HEK293 (cell line): Measurements from ENCODE around the gene MLH3.

Experiments
- FEZF1 ChIP-seq: fragments of 450-650 bp; formaldehyde crosslinking; IDR thresholded peaks from 2 replicates; pipeline ENCODE4 v1.5.1; 2016; ENCODE audit warnings: missing biosample characterization, missing genetic modification characterization
- OVOL3 ChIP-seq: fragments of 450-650 bp; formaldehyde crosslinking; IDR thresholded peaks from 2 replicates; pipeline ENCODE4 v1.5.1; 2016; ENCODE audit warnings: missing biosample characterization, missing genetic modification characterization
- ZBTB17 ChIP-seq: fragments of 450-650 bp; formaldehyde crosslinking; IDR thresholded peaks from 2 replicates; pipeline ENCODE4 v1.5.1; 2016; ENCODE audit warnings: missing biosample characterization, missing genetic modification characterization
- ZBTB21 ChIP-seq: fragments of 450-650 bp; formaldehyde crosslinking; IDR thresholded peaks from 2 replicates; pipeline ENCODE4 v1.5.1; 2017; ENCODE audit warnings: missing biosample characterization, missing genetic modification characterization
- ZBTB48 ChIP-seq: fragments of 450-650 bp; formaldehyde crosslinking; IDR thresholded peaks from 2 replicates; pipeline ENCODE4 v1.5.1; 2016; ENCODE audit warnings: missing biosample characterization, missing genetic modification characterization
- ZBTB8A ChIP-seq: fragments of 450-650 bp; formaldehyde crosslinking; IDR thresholded peaks from 2 replicates; pipeline ENCODE4 v1.5.1; 2016; ENCODE audit warnings: missing biosample characterization, missing genetic modification characterization
- ZEB2 ChIP-seq: fragments of 450-650 bp; formaldehyde crosslinking; IDR thresholded peaks from 2 replicates; pipeline ENCODE4 v1.5.1; 2016; ENCODE audit warnings: missing biosample characterization, missing genetic modification characterization
- ZFHX2 ChIP-seq: fragments of 450-650 bp; formaldehyde crosslinking; conservative IDR thresholded peaks from 2 replicates; pipeline ENCODE4 v1.5.1; 2016; ENCODE audit warnings: missing biosample characterization, missing genetic modification characterization
- ZNF350 ChIP-seq: fragments of 450-650 bp; formaldehyde crosslinking; IDR thresholded peaks from 2 replicates; pipeline ENCODE4 v1.5.0; 2017; ENCODE audit warnings: missing biosample characterization, mild to moderate bottlenecking, missing genetic modification characterization
- ZNF404 ChIP-seq: fragments of 450-650 bp; formaldehyde crosslinking; IDR thresholded peaks from 2 replicates; pipeline ENCODE4 v1.5.1; 2017; ENCODE audit warnings: missing biosample characterization, missing genetic modification characterization
- ZNF433 ChIP-seq: fragments of 450-650 bp; formaldehyde crosslinking; IDR thresholded peaks from 2 replicates; pipeline ENCODE4 v1.5.1; 2016; ENCODE audit warnings: missing biosample characterization, missing genetic modification characterization, low read depth
- ZNF48 ChIP-seq: fragments of 450-650 bp; formaldehyde crosslinking; IDR thresholded peaks from 2 replicates; pipeline ENCODE4 v1.5.1; 2016; ENCODE audit warnings: missing biosample characterization, missing genetic modification characterization
- ZNF600 ChIP-seq: fragments of 450-650 bp; formaldehyde crosslinking; IDR thresholded peaks from 2 replicates; pipeline ENCODE4 v1.5.1; 2016; ENCODE audit warnings: missing biosample characterization, missing genetic modification characterization
- ZNF629 ChIP-seq: fragments of 450-650 bp; formaldehyde crosslinking; IDR thresholded peaks from 2 replicates; pipeline ENCODE4 v1.5.1; 2017; ENCODE audit warnings: missing biosample characterization, missing genetic modification characterization
- ZNF660 ChIP-seq: fragments of 450-650 bp; IDR thresholded peaks from 2 replicates; pipeline ENCODE4 v1.5.1; 2018; ENCODE audit warnings: missing biosample characterization, mild to moderate bottlenecking, missing genetic modification characterization
- ZNF664 ChIP-seq: fragments of 450-650 bp; formaldehyde crosslinking; IDR thresholded peaks from 2 replicates; pipeline ENCODE4 v1.5.1; 2016; ENCODE audit warnings: missing biosample characterization, missing genetic modification characterization
- ZNF768 ChIP-seq: fragments of 450-650 bp; formaldehyde crosslinking; IDR thresholded peaks from 2 replicates; pipeline ENCODE4 v1.5.1; 2018; ENCODE audit warnings: missing biosample characterization, mild to moderate bottlenecking, missing genetic modification characterization
- ZNF791 ChIP-seq: fragments of 450-650 bp; formaldehyde crosslinking; IDR thresholded peaks from 2 replicates; pipeline ENCODE4 v1.5.1; 2016; ENCODE audit warnings: missing biosample characterization, missing genetic modification characterization
- TF ChIP-seq, protein P1 (sequence below): fragments of 450-650 bp; formaldehyde crosslinking; IDR thresholded peaks from 2 replicates; pipeline ENCODE4 v1.5.1; 2016; ENCODE audit warnings: missing biosample characterization, missing genetic modification characterization
- TF ChIP-seq, protein P2 (sequence below): fragments of 450-650 bp; formaldehyde crosslinking; IDR thresholded peaks from 2 replicates; pipeline ENCODE4 v1.5.1; 2016; ENCODE audit warnings: missing biosample characterization, missing genetic modification characterization
- TF ChIP-seq, protein P3 (sequence below): fragments of 450-650 bp; formaldehyde crosslinking; conservative IDR thresholded peaks from 2 replicates; pipeline ENCODE4 v1.5.1; 2016; ENCODE audit warnings: low read depth, missing biosample characterization, missing genetic modification characterization
- TF ChIP-seq, protein P4 (sequence below): fragments of 450-650 bp; IDR thresholded peaks from 2 replicates; pipeline ENCODE4 v1.5.1; 2018; ENCODE audit warnings: missing biosample characterization, mild to moderate bottlenecking, missing genetic modification characterization
- TF ChIP-seq, protein P5 (sequence below): fragments of 450-650 bp; IDR thresholded peaks from 2 replicates; pipeline ENCODE4 v1.5.1; 2018; ENCODE audit warnings: missing biosample characterization, missing genetic modification characterization
- TF ChIP-seq, protein P6 (sequence below): fragments of 450-650 bp; formaldehyde crosslinking; IDR thresholded peaks from 2 replicates; pipeline ENCODE4 v1.5.1; 2016; ENCODE audit warnings: missing biosample characterization, missing genetic modification characterization
- TF ChIP-seq, protein P7 (sequence below): fragments of 450-650 bp; formaldehyde crosslinking; optimal IDR thresholded peaks from 2 replicates; pipeline ENCODE3; 2016; ENCODE audit warnings: missing biosample characterization, mild to moderate bottlenecking, missing genetic modification characterization

Gene MLH3

DNA sequence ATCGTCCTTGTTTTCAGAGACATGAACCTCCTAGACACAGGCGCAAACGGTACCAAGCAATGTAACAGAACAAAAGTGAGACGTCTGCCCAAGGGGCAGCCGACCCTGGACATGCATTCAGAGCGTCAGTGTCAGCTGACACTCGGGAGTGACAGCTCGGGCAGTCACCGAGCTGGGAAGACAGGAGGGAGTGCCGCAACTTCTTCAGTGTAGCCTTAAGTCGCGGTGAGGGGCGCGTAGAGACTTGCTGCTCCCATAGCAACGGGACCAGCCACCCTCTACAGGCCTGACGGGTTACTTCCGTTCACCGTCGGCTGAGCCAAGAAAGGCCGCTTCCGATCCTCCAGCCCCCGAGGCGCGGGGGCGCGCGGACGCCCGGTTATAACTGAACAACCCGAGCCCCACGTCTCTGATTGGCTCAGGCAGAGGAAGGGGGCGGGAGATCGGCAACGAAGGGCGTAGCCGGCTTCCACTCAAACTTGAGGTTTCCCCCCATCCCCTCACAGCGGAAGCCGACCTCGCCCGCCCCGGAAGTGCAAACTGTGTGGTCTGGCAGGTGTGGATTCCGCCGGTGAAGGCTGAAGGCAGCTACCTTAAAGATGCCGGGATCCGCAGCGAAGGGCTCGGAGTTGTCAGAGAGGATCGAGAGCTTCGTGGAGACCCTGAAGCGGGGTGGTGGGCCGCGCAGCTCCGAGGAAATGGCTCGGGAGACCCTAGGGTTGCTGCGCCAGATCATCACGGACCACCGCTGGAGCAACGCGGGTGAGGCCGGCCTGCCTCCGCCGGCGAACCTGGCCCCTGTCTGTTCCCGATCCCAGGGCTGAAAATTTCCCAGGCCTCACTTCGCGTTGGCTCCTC is 48.6 kb downstream of the MLH3 start, which contains the start of gene EIF2B2 (continued):
- TF ChIP-seq, protein P1, sequence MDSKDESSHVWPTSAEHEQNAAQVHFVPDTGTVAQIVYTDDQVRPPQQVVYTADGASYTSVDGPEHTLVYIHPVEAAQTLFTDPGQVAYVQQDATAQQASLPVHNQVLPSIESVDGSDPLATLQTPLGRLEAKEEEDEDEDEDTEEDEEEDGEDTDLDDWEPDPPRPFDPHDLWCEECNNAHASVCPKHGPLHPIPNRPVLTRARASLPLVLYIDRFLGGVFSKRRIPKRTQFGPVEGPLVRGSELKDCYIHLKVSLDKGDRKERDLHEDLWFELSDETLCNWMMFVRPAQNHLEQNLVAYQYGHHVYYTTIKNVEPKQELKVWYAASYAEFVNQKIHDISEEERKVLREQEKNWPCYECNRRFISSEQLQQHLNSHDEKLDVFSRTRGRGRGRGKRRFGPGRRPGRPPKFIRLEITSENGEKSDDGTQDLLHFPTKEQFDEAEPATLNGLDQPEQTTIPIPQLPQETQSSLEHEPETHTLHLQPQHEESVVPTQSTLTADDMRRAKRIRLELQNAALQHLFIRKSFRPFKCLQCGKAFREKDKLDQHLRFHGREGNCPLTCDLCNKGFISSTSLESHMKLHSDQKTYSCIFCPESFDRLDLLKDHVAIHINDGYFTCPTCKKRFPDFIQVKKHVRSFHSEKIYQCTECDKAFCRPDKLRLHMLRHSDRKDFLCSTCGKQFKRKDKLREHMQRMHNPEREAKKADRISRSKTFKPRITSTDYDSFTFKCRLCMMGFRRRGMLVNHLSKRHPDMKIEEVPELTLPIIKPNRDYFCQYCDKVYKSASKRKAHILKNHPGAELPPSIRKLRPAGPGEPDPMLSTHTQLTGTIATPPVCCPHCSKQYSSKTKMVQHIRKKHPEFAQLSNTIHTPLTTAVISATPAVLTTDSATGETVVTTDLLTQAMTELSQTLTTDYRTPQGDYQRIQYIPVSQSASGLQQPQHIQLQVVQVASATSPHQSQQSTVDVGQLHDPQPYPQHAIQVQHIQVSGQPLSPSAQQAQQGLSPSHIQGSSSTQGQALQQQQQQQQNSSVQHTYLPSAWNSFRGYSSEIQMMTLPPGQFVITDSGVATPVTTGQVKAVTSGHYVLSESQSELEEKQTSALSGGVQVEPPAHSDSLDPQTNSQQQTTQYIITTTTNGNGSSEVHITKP (tag by site-specific recombination) = peak; percentile 75
- TF ChIP-seq ZNF768 = no peak
- TF ChIP-seq ZNF433 (tag by site-specific recombination) = no peak
- peak; percentile 42 for TF ChIP-seq ZNF629 (tag by site-specific recombination)
- peak; percentile 35; the same call in 1 of the 2 replicates for TF ChIP-seq FEZF1
- TF ChIP-seq, protein P2, sequence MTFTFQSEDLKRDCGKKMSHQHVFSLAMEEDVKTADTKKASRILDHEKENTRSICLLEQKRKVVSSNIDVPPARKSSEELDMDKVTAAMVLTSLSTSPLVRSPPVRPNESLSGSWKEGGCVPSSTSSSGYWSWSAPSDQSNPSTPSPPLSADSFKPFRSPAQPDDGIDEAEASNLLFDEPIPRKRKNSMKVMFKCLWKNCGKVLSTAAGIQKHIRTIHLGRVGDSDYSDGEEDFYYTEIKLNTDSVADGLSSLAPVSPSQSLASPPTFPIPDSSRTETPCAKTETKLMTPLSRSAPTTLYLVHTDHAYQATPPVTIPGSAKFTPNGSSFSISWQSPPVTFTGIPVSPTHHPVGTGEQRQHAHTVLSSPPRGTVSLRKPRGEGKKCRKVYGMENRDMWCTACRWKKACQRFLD (tag by site-specific recombination) = peak; percentile 25; the same call in 1 of the 2 replicates
- TF ChIP-seq, protein P3, sequence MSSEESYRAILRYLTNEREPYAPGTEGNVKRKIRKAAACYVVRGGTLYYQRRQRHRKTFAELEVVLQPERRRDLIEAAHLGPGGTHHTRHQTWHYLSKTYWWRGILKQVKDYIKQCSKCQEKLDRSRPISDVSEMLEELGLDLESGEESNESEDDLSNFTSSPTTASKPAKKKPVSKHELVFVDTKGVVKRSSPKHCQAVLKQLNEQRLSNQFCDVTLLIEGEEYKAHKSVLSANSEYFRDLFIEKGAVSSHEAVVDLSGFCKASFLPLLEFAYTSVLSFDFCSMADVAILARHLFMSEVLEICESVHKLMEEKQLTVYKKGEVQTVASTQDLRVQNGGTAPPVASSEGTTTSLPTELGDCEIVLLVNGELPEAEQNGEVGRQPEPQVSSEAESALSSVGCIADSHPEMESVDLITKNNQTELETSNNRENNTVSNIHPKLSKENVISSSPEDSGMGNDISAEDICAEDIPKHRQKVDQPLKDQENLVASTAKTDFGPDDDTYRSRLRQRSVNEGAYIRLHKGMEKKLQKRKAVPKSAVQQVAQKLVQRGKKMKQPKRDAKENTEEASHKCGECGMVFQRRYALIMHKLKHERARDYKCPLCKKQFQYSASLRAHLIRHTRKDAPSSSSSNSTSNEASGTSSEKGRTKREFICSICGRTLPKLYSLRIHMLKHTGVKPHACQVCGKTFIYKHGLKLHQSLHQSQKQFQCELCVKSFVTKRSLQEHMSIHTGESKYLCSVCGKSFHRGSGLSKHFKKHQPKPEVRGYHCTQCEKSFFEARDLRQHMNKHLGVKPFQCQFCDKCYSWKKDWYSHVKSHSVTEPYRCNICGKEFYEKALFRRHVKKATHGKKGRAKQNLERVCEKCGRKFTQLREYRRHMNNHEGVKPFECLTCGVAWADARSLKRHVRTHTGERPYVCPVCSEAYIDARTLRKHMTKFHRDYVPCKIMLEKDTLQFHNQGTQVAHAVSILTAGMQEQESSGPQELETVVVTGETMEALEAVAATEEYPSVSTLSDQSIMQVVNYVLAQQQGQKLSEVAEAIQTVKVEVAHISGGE (tag by site-specific recombination) = peak; percentile 93
- TF ChIP-seq ZNF791 (tag by site-specific recombination) = no peak
- TF ChIP-seq, protein P4, sequence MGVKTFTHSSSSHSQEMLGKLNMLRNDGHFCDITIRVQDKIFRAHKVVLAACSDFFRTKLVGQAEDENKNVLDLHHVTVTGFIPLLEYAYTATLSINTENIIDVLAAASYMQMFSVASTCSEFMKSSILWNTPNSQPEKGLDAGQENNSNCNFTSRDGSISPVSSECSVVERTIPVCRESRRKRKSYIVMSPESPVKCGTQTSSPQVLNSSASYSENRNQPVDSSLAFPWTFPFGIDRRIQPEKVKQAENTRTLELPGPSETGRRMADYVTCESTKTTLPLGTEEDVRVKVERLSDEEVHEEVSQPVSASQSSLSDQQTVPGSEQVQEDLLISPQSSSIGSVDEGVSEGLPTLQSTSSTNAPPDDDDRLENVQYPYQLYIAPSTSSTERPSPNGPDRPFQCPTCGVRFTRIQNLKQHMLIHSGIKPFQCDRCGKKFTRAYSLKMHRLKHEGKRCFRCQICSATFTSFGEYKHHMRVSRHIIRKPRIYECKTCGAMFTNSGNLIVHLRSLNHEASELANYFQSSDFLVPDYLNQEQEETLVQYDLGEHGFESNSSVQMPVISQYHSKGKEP (tag by site-specific recombination) = no peak
- no peak; the same call in 1 of the 2 replicates for TF ChIP-seq ZBTB21 (tag by site-specific recombination)
- 0 out of 2 replicates have a peak, but pooled peaks have one; percentile 21 for TF ChIP-seq OVOL3 (tag by site-specific recombination)
- TF ChIP-seq ZFHX2 = peak; percentile 60
- TF ChIP-seq, protein P5, sequence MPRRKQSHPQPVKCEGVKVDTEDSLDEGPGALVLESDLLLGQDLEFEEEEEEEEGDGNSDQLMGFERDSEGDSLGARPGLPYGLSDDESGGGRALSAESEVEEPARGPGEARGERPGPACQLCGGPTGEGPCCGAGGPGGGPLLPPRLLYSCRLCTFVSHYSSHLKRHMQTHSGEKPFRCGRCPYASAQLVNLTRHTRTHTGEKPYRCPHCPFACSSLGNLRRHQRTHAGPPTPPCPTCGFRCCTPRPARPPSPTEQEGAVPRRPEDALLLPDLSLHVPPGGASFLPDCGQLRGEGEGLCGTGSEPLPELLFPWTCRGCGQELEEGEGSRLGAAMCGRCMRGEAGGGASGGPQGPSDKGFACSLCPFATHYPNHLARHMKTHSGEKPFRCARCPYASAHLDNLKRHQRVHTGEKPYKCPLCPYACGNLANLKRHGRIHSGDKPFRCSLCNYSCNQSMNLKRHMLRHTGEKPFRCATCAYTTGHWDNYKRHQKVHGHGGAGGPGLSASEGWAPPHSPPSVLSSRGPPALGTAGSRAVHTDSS (tag by site-specific recombination) = no peak
- no peak for TF ChIP-seq ZNF350
- peak; percentile 65; the same call in 1 of the 2 replicates for TF ChIP-seq ZEB2 (tag by site-specific recombination)
- TF ChIP-seq, protein P6, sequence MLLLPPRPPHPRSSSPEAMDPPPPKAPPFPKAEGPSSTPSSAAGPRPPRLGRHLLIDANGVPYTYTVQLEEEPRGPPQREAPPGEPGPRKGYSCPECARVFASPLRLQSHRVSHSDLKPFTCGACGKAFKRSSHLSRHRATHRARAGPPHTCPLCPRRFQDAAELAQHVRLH (tag by site-specific recombination) = no peak
- TF ChIP-seq, protein P7, sequence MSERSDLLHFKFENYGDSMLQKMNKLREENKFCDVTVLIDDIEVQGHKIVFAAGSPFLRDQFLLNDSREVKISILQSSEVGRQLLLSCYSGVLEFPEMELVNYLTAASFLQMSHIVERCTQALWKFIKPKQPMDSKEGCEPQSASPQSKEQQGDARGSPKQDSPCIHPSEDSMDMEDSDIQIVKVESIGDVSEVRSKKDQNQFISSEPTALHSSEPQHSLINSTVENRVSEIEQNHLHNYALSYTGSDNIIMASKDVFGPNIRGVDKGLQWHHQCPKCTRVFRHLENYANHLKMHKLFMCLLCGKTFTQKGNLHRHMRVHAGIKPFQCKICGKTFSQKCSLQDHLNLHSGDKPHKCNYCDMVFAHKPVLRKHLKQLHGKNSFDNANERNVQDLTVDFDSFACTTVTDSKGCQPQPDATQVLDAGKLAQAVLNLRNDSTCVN = peak; percentile 78
- TF ChIP-seq ZNF404 (tag by site-specific recombination) = no peak
- 0 out of 2 replicates have a peak, but pooled peaks have one; percentile 13 for TF ChIP-seq ZBTB48 (tag by site-specific recombination)
- TF ChIP-seq ZNF600 (tag by site-specific recombination) = peak; percentile 93
- TF ChIP-seq ZNF664 (tag by site-specific recombination) = no peak
- peak; percentile 62 for TF ChIP-seq ZBTB8A (tag by site-specific recombination)
- no peak for TF ChIP-seq ZNF48 (tag by site-specific recombination)
- TF ChIP-seq ZNF660 (tag by site-specific recombination) = peak; percentile 9; the same call in 1 of the 2 replicates
- TF ChIP-seq ZBTB17 (tag by site-specific recombination) = peak; percentile 51
